Measurements from ENCODE around the gene DTNB.

DNA sequence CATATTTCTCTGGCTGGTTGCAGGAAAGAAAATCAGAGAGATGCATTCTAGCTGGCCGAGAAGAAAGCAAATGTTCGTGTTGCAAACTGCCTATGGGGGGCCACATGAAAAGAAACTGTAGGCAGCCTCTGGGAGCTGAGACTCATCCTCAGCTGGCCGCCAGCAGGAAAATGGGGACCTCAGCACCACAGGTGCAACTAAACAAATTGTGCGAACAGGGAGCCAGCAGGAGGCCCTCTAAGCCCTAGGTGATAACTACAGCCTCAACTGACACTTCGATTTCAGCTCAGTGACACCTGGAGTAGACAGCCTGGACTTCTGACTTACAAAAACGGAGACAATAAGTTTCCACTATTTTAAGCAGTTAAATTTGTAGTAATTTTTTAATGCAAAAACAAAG is 107.3 kb downstream of the DTNB start:
- no peak for TF ChIP-seq SIN3A (IDR thresholded peaks at IDR 0.05; ENCODE audit: borderline replicate concordance, insufficient read depth, low read length)
- TF ChIP-seq, protein P1, sequence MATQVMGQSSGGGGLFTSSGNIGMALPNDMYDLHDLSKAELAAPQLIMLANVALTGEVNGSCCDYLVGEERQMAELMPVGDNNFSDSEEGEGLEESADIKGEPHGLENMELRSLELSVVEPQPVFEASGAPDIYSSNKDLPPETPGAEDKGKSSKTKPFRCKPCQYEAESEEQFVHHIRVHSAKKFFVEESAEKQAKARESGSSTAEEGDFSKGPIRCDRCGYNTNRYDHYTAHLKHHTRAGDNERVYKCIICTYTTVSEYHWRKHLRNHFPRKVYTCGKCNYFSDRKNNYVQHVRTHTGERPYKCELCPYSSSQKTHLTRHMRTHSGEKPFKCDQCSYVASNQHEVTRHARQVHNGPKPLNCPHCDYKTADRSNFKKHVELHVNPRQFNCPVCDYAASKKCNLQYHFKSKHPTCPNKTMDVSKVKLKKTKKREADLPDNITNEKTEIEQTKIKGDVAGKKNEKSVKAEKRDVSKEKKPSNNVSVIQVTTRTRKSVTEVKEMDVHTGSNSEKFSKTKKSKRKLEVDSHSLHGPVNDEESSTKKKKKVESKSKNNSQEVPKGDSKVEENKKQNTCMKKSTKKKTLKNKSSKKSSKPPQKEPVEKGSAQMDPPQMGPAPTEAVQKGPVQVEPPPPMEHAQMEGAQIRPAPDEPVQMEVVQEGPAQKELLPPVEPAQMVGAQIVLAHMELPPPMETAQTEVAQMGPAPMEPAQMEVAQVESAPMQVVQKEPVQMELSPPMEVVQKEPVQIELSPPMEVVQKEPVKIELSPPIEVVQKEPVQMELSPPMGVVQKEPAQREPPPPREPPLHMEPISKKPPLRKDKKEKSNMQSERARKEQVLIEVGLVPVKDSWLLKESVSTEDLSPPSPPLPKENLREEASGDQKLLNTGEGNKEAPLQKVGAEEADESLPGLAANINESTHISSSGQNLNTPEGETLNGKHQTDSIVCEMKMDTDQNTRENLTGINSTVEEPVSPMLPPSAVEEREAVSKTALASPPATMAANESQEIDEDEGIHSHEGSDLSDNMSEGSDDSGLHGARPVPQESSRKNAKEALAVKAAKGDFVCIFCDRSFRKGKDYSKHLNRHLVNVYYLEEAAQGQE (IDR thresholded peaks at IDR 0.05; ENCODE audit: insufficient read depth in 1 of 2, low read depth in 2 of 2, low read length in 2 of 2): no peak
- no peak for TF ChIP-seq POLR2AphosphoS5 (IDR thresholded peaks at IDR 0.05; ENCODE audit: low read depth, low read length)
- no peak for TF ChIP-seq TAF1 (IDR thresholded peaks at IDR 0.05; ENCODE audit: borderline replicate concordance, insufficient read depth, low read length)

Measured in PFSK-1 (cell line).